GM12875 (cell line): ENCODE results near the gene GLRX.

Source experiments
- H3K4me3 ChIP-seq: one replicate; pipeline ENCODE4 v1.5.1; 2011; ENCODE audit warnings: low read depth, low read length, control low read depth
- CTCF ChIP-seq: IDR thresholded peaks from 2 replicates; pipeline ENCODE4 v1.5.1; 2011; ENCODE audit warnings: low read depth, mild to moderate bottlenecking, control low read depth, inconsistent platforms, low read length, moderate library complexity, borderline replicate concordance; ENCODE audit not compliant: insufficient read depth

GLRX gene

GRCh38 chr5:95864456-95864855 lies 41.9 kb upstream of the GLRX start:
- H3K4me3 ChIP-seq: no peak overlapping the region
- TF ChIP-seq CTCF: no peak

GRCh38 chr5:95863383-95863757 lies 40.8 kb upstream of the GLRX start:
- TF ChIP-seq CTCF: no peak
- no peak overlapping the region for H3K4me3 ChIP-seq

- H3K4me3 ChIP-seq: no peak overlapping the region
- no peak for TF ChIP-seq CTCF
Observed at GRCh38 chr5:95862671-95863382, 40.3 kb upstream of the GLRX start.

GRCh38 chr5:95861864-95862561 lies 39.5 kb upstream of the GLRX start:
- no peak for TF ChIP-seq CTCF
- no peak overlapping the region for H3K4me3 ChIP-seq

DNA sequence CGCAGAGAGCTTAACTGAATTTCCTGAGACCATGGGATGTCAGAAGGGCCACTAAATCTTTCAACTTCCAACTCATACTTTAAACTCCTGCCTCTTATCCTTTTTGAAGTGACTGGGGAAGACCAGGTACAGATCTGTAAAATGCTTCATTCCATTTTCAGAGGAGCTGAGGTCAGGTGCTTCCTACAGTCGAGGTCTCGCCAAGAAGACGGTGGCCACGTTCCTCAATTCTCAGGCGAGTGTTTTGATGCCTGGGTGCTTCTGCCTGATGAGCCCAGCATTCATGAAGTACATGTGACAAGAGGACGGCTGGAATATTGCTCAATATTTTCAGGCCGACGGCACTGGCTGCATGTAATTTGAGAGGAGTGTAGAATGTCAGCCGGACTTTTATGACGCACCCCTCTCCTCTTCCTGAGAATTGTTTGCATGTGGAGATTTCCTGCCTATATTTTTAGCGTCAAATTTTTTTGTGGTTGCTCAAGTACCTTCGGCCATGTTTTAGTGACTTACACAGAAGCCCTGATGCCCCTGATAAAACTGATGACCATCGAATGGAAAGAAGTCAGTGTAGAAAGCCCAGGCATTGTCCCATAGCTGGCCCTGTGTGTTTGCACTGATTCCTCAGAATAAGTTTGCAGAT lies 38.8 kb upstream of the GLRX start:
- TF ChIP-seq CTCF: no peak
- H3K4me3 ChIP-seq: no peak overlapping the region

GRCh38 chr5:95859661-95860060 lies 37.1 kb upstream of the GLRX start:
- no peak for TF ChIP-seq CTCF
- no peak overlapping the region for H3K4me3 ChIP-seq
